SK-N-MC (cell line): Measurements from ENCODE around the gene NRIP2.

Source experiments
- DNase-seq: peaks from one replicate; pipeline ENCODE4 v3.0.0-alpha.2; 2011; ENCODE audit warnings: low read depth, low spot score
- H3K27ac ChIP-seq: fragments of 200-600 bp; sonication (generic); 2 replicates; pipeline ENCODE4 v1.5.1; 2016; ENCODE audit warnings: mixed run types
- H3K36me3 ChIP-seq: fragments of 200-600 bp; sonication (generic); 2 replicates; pipeline ENCODE4 v1.6.1; 2017; ENCODE audit warnings: antibody characterized with exemption, low read length, mixed read lengths; ENCODE audit not compliant: insufficient read depth
- H3K4me3 ChIP-seq: fragments of 200-600 bp; sonication (generic); 2 replicates; pipeline ENCODE4 v1.5.1; 2016
- H3K9ac ChIP-seq: fragments of 200-600 bp; sonication (generic); 2 replicates; pipeline ENCODE4 v1.8.0; 2017; ENCODE audit warnings: mixed run types, mixed read lengths; ENCODE audit not compliant: insufficient read length
- H3K9me3 ChIP-seq: fragments of 200-600 bp; sonication (generic); 2 replicates; pipeline ENCODE4 v1.6.1; 2017; ENCODE audit warnings: low read depth, mild to moderate bottlenecking, antibody characterized with exemption, low read length, moderate library complexity, mixed read lengths
- EZH2 ChIP-seq: fragments of 200-600 bp; sonication (generic); IDR thresholded peaks from one replicate; pipeline ENCODE4 v1.6.1; 2017; ENCODE audit warnings: antibody characterized with exemption
- FOXP2 ChIP-seq: optimal IDR thresholded peaks from 2 replicates; pipeline ENCODE3; 2011; ENCODE audit warnings: mild to moderate bottlenecking, moderate library complexity; ENCODE audit not compliant: insufficient read depth; ENCODE audit errors: extremely low read length, control extremely low read depth
- POLR2AphosphoS5 ChIP-seq: IDR thresholded peaks from 2 replicates; pipeline ENCODE4 v1.6.1; 2012; ENCODE audit warnings: mild to moderate bottlenecking, low read depth, low read length, borderline replicate concordance

The NRIP2 gene

DNA sequence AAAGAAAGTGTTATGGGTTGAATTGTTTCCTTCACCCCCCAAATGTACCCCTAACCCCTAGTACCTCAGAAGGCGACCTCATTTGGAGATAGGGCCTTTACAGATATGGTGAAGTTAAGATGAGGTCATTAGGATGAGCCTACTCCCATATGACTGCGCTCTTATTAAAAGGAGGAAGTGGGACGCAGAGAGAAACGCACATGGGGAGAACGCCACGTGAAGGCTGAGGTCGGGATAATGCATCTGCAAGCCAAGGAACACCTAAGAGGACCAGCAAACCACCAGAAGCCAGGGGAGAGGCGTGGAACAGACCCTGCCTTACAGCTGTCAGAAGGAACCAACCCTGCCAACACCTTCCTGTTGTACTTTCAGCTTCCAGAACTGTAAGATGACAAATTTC, 1.7 kb upstream of the NRIP2 start:
- H3K9me3 ChIP-seq = no peaks in the 10 kb centered on the region
- H3K9ac ChIP-seq = no peak overlapping the region
- no peak overlapping the region for H3K27ac ChIP-seq
- TF ChIP-seq FOXP2 (no peak), POLR2AphosphoS5 (no peak), EZH2 (no peak)
- no peak overlapping the region for H3K4me3 ChIP-seq
- no peaks in the 10 kb centered on the region for H3K36me3 ChIP-seq
- no peak for DNase-seq

DNA sequence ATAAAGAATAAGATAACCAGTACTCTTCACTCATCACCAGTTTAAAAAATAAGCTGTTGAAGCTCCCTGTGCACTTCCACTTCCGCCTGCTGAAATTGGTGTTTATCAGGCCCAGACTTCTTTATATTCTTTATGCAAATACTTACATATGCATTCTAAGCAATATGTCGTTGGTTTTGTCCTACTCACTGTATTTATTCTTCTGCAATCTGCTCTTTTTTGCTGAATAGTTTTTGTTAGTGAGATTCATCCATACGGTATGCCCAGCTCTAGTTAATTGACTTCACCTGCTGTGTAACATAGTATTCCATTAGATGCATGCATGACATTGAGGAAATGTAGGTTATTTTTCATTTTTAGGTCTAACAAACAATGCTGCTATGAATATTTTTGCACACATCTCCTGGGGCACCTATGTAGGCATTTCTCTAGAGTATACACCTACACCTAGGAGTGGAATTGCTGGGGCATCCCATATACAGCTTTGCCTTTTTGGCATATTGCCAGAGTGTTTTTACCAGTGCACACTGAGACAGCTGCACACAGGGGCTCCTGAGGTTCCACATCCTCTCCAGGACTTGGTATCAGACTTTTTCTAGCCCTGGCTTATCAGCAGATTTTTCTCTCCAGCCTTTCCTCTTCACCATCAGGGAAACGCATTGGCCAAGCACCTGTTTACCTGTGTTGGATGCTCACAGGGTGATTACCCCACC, 1.0 kb upstream of the NRIP2 start:
- H3K36me3 ChIP-seq = no peaks in the 10 kb centered on the region
- H3K9me3 ChIP-seq = no peaks in the 10 kb centered on the region
- H3K9ac ChIP-seq = no peak overlapping the region
- no peak for DNase-seq
- TF ChIP-seq FOXP2 (no peak), EZH2 (no peak), POLR2AphosphoS5 (no peak)
- no peak overlapping the region for H3K4me3 ChIP-seq
- no peak overlapping the region for H3K27ac ChIP-seq

DNA sequence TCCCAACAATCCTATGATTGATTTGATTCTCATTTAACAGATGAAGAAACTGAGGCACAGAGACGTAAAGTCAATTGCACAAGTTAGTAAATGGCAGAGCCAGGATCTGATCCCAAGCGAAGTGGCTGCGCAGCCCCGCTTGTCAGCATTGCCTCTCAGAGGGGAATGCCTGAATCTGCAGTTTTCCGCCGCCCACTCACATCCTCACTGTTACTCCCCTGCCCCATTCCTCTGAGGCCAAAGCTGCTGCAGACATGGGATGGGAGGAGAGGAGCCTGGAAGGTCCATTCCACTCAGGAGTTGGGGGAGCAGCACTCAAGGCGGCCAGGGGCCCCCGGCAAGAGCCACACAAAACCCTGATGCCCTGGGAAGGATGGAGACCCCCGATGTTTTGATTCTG, 1.0 kb downstream of the NRIP2 start:
- Histone ChIP-seq H3K4me3 (no peak overlapping the region), H3K9me3 (no peaks in the 10 kb centered on the region), H3K27ac (no peak overlapping the region), H3K9ac (no peak overlapping the region), H3K36me3 (no peaks in the 10 kb centered on the region; the same call in 1 of the 2 replicates)
- TF ChIP-seq POLR2AphosphoS5 (no peak), FOXP2 (no peak), EZH2 (no peak)
- DNase-seq = no peak

DNA sequence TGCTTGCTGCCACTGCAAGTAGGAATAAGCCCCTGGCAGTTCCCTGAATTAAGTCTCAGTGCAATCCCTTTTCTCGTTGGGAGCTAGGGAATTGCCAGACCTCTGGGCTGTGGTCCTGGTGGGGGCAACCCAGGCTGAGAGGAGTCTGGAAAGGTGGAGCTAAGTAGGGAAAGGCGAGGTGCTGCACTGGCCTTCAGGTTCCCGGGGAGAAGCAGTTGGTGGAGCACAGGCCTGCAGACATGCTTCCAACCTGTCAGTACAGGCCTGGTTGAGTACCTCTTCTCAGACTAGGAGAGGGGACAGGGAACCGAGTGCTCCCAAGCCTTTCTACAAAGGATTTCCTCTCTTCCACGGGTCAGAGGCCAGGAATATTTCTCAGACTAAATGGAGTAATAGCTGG, 1.5 kb downstream of the NRIP2 start:
- TF ChIP-seq POLR2AphosphoS5 = no peak
- TF ChIP-seq FOXP2 = no peak
- no peak for TF ChIP-seq EZH2
- no peaks in the 10 kb centered on the region for H3K9me3 ChIP-seq
- no peak overlapping the region for H3K4me3 ChIP-seq
- no peak overlapping the region for H3K27ac ChIP-seq
- H3K36me3 ChIP-seq = no peaks in the 10 kb centered on the region; the same call in 1 of the 2 replicates
- H3K9ac ChIP-seq = no peak overlapping the region
- no peak for DNase-seq

DNA sequence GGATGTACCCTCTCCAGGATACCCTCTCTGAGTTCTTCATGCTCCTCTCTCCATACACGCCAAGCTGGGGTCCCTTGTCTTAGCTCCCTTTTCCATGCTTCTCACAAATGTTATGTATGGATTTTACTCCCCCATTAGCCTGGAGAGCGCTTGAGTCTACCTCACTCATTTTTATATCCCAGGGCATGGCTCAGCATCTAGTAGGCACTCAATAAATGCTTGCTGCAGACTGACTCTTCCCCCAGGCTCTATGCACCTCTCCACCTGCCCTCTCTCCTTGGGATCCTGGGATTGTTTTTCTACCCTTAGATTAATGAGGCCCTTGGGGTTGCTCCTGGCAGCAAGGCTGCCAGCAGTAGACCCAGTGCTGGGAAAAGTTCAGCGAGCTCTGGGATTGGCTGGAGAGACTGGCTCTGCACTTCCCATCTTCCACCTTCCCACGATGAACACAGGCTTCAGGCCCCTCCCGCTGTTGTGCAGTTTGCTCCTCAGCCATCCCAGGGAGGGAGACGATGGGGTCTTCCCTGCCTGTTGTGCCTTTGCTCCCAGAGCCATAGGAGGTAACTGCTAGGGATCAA, 2.2 kb downstream of the NRIP2 start:
- H3K9ac ChIP-seq = no peak overlapping the region
- DNase-seq = no peak
- H3K4me3 ChIP-seq = no peak overlapping the region
- no peak overlapping the region for H3K27ac ChIP-seq
- H3K9me3 ChIP-seq = no peaks in the 10 kb centered on the region
- no peak for TF ChIP-seq FOXP2
- no peak for TF ChIP-seq EZH2
- TF ChIP-seq POLR2AphosphoS5 = no peak
- peaks cover 6% of the 10 kb centered on the region; the same call in 1 of the 2 replicates for H3K36me3 ChIP-seq

DNA sequence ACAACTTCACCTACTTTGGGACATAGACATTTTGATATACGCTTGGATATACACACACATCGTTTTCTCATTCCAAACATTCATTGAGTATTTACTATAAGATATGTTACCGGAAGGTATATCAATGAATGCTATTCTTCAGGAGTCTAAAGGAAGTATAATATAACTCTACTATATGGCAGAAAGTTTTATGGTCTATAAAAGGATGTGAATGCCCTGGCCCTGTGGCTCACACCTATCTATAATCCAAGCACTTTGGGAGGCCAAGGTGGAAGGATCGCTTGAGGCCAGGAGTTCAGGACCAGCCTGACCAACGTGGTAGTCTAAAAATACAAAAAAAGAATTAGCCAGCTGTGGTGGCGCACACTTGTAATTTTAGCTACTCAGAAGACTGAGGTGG, 5.6 kb downstream of the NRIP2 start:
- Histone ChIP-seq H3K36me3 (peaks cover 37% of the 10 kb centered on the region), H3K9ac (no peak overlapping the region), H3K27ac (no peak overlapping the region), H3K4me3 (no peak overlapping the region), H3K9me3 (no peaks in the 10 kb centered on the region)
- DNase-seq = no peak
- no peak for TF ChIP-seq FOXP2
- TF ChIP-seq POLR2AphosphoS5 = no peak
- no peak for TF ChIP-seq EZH2

DNA sequence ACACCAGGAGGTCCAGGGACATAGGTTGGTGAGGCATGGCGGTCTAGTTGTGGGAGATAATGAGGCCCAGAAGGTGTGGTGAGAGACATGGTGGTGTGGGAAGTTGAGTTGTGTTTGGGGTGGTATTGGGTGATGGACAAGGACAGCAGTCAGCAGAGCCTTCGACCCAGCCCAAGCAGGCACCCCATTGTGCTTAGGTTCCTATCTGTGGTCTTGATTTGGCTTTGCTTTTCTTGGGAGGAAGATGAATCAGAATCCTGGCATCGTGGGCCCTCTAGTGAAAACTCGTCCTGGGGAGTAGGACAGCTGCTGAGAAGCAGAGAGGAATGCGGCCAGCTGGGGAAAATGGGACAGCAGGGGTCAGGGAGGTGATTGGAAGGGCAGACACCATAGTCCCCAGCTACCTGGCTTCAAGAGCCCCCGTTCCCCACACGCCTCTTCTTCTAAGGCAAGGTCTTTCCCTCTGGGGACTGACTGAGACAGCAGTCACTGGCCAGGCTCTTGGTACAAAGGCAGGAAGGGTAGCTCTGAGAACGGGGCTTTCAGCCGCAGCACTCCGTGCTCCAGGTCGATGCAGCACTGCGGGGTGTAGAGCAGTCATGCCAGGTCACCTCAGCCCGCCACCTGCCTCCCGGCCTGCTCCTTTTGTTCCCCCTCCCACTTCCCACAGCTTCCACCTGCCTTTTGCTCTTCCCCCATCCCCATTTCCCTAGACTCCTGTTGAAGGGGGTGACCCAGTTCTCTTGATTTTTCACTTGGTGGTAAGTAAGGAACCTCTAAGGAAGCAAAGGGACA, 7.9 kb downstream of the NRIP2 start:
- no peak for DNase-seq
- Histone ChIP-seq H3K27ac (no peak overlapping the region), H3K9ac (no peak overlapping the region), H3K36me3 (peaks cover 60% of the 10 kb centered on the region), H3K9me3 (no peaks in the 10 kb centered on the region), H3K4me3 (no peak overlapping the region)
- TF ChIP-seq FOXP2 = no peak
- TF ChIP-seq EZH2 = no peak
- no peak for TF ChIP-seq POLR2AphosphoS5

DNA sequence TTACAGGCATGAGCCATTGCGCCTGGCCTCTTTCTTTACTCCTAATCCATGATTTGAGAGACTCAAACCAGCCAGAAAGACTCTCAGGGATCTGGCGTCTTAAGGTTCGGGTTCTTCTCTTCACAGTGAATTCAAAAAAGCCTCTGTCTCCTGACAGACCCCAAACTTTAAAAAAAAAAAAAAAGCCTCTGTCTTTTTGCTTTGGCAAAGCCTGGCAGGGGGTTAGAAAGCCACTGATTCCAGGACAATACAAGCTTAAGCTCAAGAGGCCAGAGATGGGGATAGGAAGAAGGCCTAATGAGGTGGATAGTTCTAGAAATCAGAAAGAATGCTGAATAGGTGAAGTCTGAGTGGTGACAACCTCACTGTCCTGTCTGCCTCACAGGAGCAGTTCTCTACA, 8.8 kb downstream of the NRIP2 start:
- Histone ChIP-seq H3K27ac (no peak overlapping the region), H3K36me3 (peaks cover 65% of the 10 kb centered on the region), H3K9ac (no peak overlapping the region), H3K4me3 (no peak overlapping the region), H3K9me3 (no peaks in the 10 kb centered on the region)
- TF ChIP-seq POLR2AphosphoS5 (no peak), FOXP2 (no peak), EZH2 (no peak)
- no peak for DNase-seq
